ENCODE data around the gene PRLR. TPM values are rescaled to one million over a fixed set of nuclear protein-coding genes. Genes with fewer than 3 reads are reported as not detected.

Gene PRLR
- total and polyA plus RNA-seq, 2 of the 13 experiments (the other 11 are each of a cell fraction or from before 2014, with no cell fraction given), result 12.2 to 13.3 TPM

DNA sequence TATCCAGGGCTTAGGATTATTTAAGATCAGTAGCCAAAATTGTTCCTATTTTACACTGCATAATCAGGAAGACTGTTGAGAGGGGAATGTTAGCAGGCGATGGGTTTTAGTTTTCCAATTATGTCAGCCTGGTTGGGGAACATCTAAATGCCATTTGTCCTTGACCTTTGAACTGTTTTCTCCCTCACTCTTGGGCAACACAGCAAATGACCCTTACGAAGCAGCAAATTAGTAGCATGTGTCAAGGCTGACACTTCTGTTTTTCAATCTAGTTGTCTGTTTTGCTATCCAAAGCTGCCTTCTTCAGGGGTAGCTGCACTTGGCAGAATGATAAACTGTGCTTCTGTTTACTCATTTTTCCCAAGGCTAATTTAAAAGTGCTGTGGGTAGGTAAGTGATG lies 104.5 kb downstream of the PRLR start (continued):
- TF ChIP-seq YY1 (IDR thresholded peaks at IDR 0.05; ENCODE audit: insufficient read depth, insufficient replicate concordance, low read depth, low read length), result no peak
- no peak for TF ChIP-seq HOXD1 (CRISPR knock-in tag; IDR thresholded peaks at IDR 0.05)
- TF ChIP-seq EP300 (IDR thresholded peaks at IDR 0.05; ENCODE audit: low read depth in 2 of 2, low read length in 2 of 2), result peak in 1 of 2 experiments; percentile 38; a peak in 1 of 4 replicates
- TF ChIP-seq EP300 (CRISPR knock-in tag; IDR thresholded peaks at IDR 0.05; ENCODE audit: borderline replicate concordance), result no peak
- TF ChIP-seq SALL1 (CRISPR knock-in tag; IDR thresholded peaks at IDR 0.05), result peak; percentile 40; the same call in 1 of the 2 replicates
- TF ChIP-seq ZNF747 (CRISPR knock-in tag; IDR thresholded peaks at IDR 0.05; ENCODE audit: borderline replicate concordance), result no peak
- TF ChIP-seq, protein P1, sequence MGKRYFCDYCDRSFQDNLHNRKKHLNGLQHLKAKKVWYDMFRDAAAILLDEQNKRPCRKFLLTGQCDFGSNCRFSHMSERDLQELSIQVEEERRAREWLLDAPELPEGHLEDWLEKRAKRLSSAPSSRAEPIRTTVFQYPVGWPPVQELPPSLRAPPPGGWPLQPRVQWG (CRISPR knock-in tag; IDR thresholded peaks at IDR 0.05; ENCODE audit: borderline replicate concordance, low read depth), result no peak
- TF ChIP-seq, protein P2, sequence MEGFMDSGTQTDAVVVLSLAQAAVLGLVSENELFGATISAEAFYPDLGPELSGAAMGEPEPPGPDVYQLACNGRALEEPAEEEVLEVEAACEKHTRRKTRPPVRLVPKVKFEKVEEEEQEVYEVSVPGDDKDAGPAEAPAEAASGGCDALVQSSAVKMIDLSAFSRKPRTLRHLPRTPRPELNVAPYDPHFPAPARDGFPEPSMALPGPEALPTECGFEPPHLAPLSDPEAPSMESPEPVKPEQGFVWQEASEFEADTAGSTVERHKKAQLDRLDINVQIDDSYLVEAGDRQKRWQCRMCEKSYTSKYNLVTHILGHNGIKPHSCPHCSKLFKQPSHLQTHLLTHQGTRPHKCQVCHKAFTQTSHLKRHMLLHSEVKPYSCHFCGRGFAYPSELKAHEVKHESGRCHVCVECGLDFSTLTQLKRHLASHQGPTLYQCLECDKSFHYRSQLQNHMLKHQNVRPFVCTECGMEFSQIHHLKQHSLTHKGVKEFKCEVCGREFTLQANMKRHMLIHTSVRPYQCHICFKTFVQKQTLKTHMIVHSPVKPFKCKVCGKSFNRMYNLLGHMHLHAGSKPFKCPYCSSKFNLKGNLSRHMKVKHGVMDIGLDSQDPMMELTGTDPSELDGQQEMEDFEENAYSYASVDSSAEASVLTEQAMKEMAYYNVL (CRISPR knock-in tag; IDR thresholded peaks at IDR 0.05; ENCODE audit: borderline replicate concordance), result peak; percentile 43; the same call in 1 of the 2 replicates
- no peak for TF ChIP-seq PHF8 (CRISPR knock-in tag; IDR thresholded peaks at IDR 0.05)
- TF ChIP-seq, protein P3, sequence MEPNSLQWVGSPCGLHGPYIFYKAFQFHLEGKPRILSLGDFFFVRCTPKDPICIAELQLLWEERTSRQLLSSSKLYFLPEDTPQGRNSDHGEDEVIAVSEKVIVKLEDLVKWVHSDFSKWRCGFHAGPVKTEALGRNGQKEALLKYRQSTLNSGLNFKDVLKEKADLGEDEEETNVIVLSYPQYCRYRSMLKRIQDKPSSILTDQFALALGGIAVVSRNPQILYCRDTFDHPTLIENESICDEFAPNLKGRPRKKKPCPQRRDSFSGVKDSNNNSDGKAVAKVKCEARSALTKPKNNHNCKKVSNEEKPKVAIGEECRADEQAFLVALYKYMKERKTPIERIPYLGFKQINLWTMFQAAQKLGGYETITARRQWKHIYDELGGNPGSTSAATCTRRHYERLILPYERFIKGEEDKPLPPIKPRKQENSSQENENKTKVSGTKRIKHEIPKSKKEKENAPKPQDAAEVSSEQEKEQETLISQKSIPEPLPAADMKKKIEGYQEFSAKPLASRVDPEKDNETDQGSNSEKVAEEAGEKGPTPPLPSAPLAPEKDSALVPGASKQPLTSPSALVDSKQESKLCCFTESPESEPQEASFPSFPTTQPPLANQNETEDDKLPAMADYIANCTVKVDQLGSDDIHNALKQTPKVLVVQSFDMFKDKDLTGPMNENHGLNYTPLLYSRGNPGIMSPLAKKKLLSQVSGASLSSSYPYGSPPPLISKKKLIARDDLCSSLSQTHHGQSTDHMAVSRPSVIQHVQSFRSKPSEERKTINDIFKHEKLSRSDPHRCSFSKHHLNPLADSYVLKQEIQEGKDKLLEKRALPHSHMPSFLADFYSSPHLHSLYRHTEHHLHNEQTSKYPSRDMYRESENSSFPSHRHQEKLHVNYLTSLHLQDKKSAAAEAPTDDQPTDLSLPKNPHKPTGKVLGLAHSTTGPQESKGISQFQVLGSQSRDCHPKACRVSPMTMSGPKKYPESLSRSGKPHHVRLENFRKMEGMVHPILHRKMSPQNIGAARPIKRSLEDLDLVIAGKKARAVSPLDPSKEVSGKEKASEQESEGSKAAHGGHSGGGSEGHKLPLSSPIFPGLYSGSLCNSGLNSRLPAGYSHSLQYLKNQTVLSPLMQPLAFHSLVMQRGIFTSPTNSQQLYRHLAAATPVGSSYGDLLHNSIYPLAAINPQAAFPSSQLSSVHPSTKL (CRISPR knock-in tag; IDR thresholded peaks at IDR 0.05), result peak; percentile 51
- no peak for TF ChIP-seq ZSCAN31 (CRISPR knock-in tag; IDR thresholded peaks at IDR 0.05; ENCODE audit: low read depth)
- TF ChIP-seq, protein P4, sequence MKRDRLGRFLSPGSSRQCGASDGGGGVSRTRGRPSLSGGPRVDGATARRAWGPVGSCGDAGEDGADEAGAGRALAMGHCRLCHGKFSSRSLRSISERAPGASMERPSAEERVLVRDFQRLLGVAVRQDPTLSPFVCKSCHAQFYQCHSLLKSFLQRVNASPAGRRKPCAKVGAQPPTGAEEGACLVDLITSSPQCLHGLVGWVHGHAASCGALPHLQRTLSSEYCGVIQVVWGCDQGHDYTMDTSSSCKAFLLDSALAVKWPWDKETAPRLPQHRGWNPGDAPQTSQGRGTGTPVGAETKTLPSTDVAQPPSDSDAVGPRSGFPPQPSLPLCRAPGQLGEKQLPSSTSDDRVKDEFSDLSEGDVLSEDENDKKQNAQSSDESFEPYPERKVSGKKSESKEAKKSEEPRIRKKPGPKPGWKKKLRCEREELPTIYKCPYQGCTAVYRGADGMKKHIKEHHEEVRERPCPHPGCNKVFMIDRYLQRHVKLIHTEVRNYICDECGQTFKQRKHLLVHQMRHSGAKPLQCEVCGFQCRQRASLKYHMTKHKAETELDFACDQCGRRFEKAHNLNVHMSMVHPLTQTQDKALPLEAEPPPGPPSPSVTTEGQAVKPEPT (CRISPR knock-in tag; IDR thresholded peaks at IDR 0.05; ENCODE audit: low read depth), result no peak
- no peak for TF ChIP-seq ATRX (CRISPR knock-in tag; IDR thresholded peaks at IDR 0.05; ENCODE audit: borderline replicate concordance)
- TF ChIP-seq ZNF614 (CRISPR knock-in tag; IDR thresholded peaks at IDR 0.05; ENCODE audit: borderline replicate concordance), result no peak
- no peak for TF ChIP-seq NRL (CRISPR knock-in tag; IDR thresholded peaks at IDR 0.05; ENCODE audit: borderline replicate concordance)
- no peak for TF ChIP-seq ZNF775 (CRISPR knock-in tag; IDR thresholded peaks at IDR 0.05; ENCODE audit: borderline replicate concordance)
- peak; percentile 34; the same call in 1 of the 2 replicates for TF ChIP-seq FOXJ3 (CRISPR knock-in tag; IDR thresholded peaks at IDR 0.05; ENCODE audit: borderline replicate concordance)
- TF ChIP-seq PPARG (CRISPR knock-in tag; conservative IDR thresholded peaks at IDR 0.05), result 0 out of 2 replicates have a peak, but pooled peaks have one; percentile 29
- TF ChIP-seq REL (CRISPR knock-in tag; conservative IDR thresholded peaks at IDR 0.05), result no peak
- TF ChIP-seq FOXO1 (CRISPR knock-in tag; IDR thresholded peaks at IDR 0.05), result peak; percentile 66; the same call in 1 of the 2 replicates
- no peak for TF ChIP-seq SOX6 (IDR thresholded peaks at IDR 0.05)
- TF ChIP-seq SOX6 (CRISPR knock-in tag; IDR thresholded peaks at IDR 0.05), result peak; percentile 35; the same call in 1 of the 2 replicates
- TF ChIP-seq MAF1 (CRISPR knock-in tag; IDR thresholded peaks at IDR 0.05; ENCODE audit: borderline replicate concordance), result no peak
